A549 (cell line): ENCODE data around the gene ZFPL1. TPM values are rescaled to one million over a fixed set of nuclear protein-coding genes. Genes with fewer than 3 reads are reported as not detected.

Source experiments
- ATAC-seq, 2 experiments: fragments of 200-7000 bp in 1 of 2; fragments of >200 bp in 1 of 2; cut with Nextera tagmentation in 1 of 2; cut with Tn5 transposase in 1 of 2; 3 replicates each; pipeline versions ENCODE4 v1.8.0 to v1.9.1; 2018 to 2020; ENCODE audit warnings: mild to moderate bottlenecking in 1 of 2, moderate library complexity in 1 of 2
- CTCF ChIA-PET: fragments of 300-600 bp; sonication (Branson Sonifier 250); formaldehyde crosslinking; extraction: SDS; loops from one replicate; lab custom pipeline; 2021; ENCODE audit warnings: antibody characterized with exemption, inconsistent platforms; lab: Yijun Ruan, JAX
- POLR2A ChIA-PET: fragments of 350-600 bp; formaldehyde crosslinking; extraction: SDS; loops from one replicate; lab custom pipeline; 2021; ENCODE audit warnings: antibody characterized with exemption, inconsistent platforms; lab: Yijun Ruan, JAX
- DNase-seq, 2 experiments: peaks; one replicate each; pipeline versions ENCODE4 v3.0.0 to v3.0.0-alpha.2; 2011 to 2016; ENCODE audit warnings: low read depth in 1 of 2, low spot score in 1 of 2
- FAIRE-seq: peaks from 2 replicates; lab custom pipeline; 2011; peaks lifted over from hg19 to GRCh38; lab: Jason Lieb, UNC
- H3K27ac ChIP-seq, 2 experiments: fragments of >200 bp; sonication (Bioruptor Twin); formaldehyde crosslinking; 3 replicates each; pipeline ENCODE4 v1.5.1; 2016 to 2017
- H3K4me1 ChIP-seq: fragments of >200 bp; sonication (Bioruptor Twin); formaldehyde crosslinking; 3 replicates; pipeline ENCODE4 v1.6.1; 2016
- H3K4me2 ChIP-seq: fragments of >200 bp; sonication (Bioruptor Twin); formaldehyde crosslinking; 3 replicates; pipeline ENCODE4 v1.6.1; 2016
- H3K4me3 ChIP-seq: fragments of >200 bp; sonication (Bioruptor Twin); formaldehyde crosslinking; 3 replicates; pipeline ENCODE4 v1.5.1; 2016
- H3K9me3 ChIP-seq: fragments of >200 bp; sonication (Bioruptor Twin); formaldehyde crosslinking; 3 replicates; pipeline ENCODE4 v1.6.1; 2016
- ATOH8 ChIP-seq: fragments of 250-450 bp; sonication (Bioruptor Pico); IDR thresholded peaks from 2 replicates; pipeline ENCODE4 v1.5.0; 2020; ENCODE audit warnings: low read depth, mild to moderate bottlenecking, moderate library complexity
- BCL3 ChIP-seq: fragments of >200 bp; sonication (Bioruptor Twin); formaldehyde crosslinking; IDR thresholded peaks from 3 replicates; pipeline ENCODE4 v1.6.1; 2016
- CBX2 ChIP-seq: fragments of 200-600 bp; sonication (generic); IDR thresholded peaks from 2 replicates; pipeline ENCODE4 v1.6.1; 2016; ENCODE audit warnings: low read depth, mild to moderate bottlenecking, borderline replicate concordance
- CBX8 ChIP-seq: fragments of 200-600 bp; sonication (generic); IDR thresholded peaks from 2 replicates; pipeline ENCODE4 v1.6.1; 2016
- CEBPB ChIP-seq, 2 experiments: fragments of >200 bp in 1 of 2; sonication (Bioruptor Twin) in 1 of 2; formaldehyde crosslinking in 1 of 2; IDR thresholded peaks; 2 replicates each; pipeline ENCODE4 v1.6.1; 2012 to 2016
- CHD2 ChIP-seq: fragments of 150-350 bp; IDR thresholded peaks from 2 replicates; pipeline ENCODE4 v1.6.1; 2014; ENCODE audit warnings: low read length; ENCODE audit not compliant: partially characterized antibody
- E2F6 ChIP-seq: IDR thresholded peaks from 2 replicates; pipeline ENCODE4 v1.6.1; 2012; ENCODE audit warnings: low read depth, borderline replicate concordance
- EHF ChIP-seq: fragments of 250-450 bp; sonication (Bioruptor Pico); IDR thresholded peaks from 2 replicates; pipeline ENCODE4 v1.5.0; 2020; ENCODE audit warnings: mild to moderate bottlenecking
- EP300 ChIP-seq, 2 experiments: fragments of >200 bp; sonication (Bioruptor Twin); formaldehyde crosslinking; IDR thresholded peaks; 2 replicates in 1 of 2; 3 replicates in 1 of 2; pipeline ENCODE4 v1.6.1; 2016 to 2017
- FOSB ChIP-seq: fragments of 250-450 bp; sonication (Bioruptor Pico); IDR thresholded peaks from 2 replicates; pipeline ENCODE4 v1.5.0; 2020; ENCODE audit warnings: mild to moderate bottlenecking, moderate library complexity
- FOXS1 ChIP-seq: fragments of 250-450 bp; sonication (Bioruptor Pico); IDR thresholded peaks from 2 replicates; pipeline ENCODE4 v1.5.0; 2020; ENCODE audit warnings: mild to moderate bottlenecking, moderate library complexity
- GATA3 ChIP-seq: IDR thresholded peaks from 2 replicates; pipeline ENCODE4 v1.6.1; 2012; ENCODE audit warnings: borderline replicate concordance
- HEYL ChIP-seq: fragments of 250-450 bp; sonication (Bioruptor Pico); IDR thresholded peaks from 2 replicates; pipeline ENCODE4 v1.8.0; 2021; ENCODE audit warnings: mild to moderate bottlenecking, moderate library complexity
- HOXA7 ChIP-seq: fragments of 250-450 bp; sonication (Bioruptor Pico); IDR thresholded peaks from 2 replicates; pipeline ENCODE4 v1.5.0; 2020; ENCODE audit warnings: mild to moderate bottlenecking, moderate library complexity
- HOXB13 ChIP-seq: fragments of 250-450 bp; sonication (Bioruptor Pico); IDR thresholded peaks from 2 replicates; pipeline ENCODE4 v1.5.0; 2020; ENCODE audit warnings: low read depth, mild to moderate bottlenecking, moderate library complexity
- JUN ChIP-seq, 2 experiments: fragments of >200 bp; sonication (Bioruptor Twin); formaldehyde crosslinking; IDR thresholded peaks; 2 replicates in 1 of 2; 3 replicates in 1 of 2; pipeline ENCODE4 v1.6.1; 2016 to 2017
- MAFK ChIP-seq: fragments of 450-650 bp; IDR thresholded peaks from 2 replicates; pipeline ENCODE4 v1.6.1; 2014; ENCODE audit not compliant: partially characterized antibody
- MAZ ChIP-seq: fragments of 150-350 bp; IDR thresholded peaks from 2 replicates; pipeline ENCODE4 v1.6.1; 2014; ENCODE audit warnings: antibody characterized with exemption, low read depth, low read length, borderline replicate concordance
- NFE2L2 ChIP-seq: fragments of 150-350 bp; conservative IDR thresholded peaks from 2 replicates; pipeline ENCODE4 v1.6.1; 2014; ENCODE audit warnings: low read length
- NPAS2 ChIP-seq: fragments of 250-450 bp; sonication (Bioruptor Pico); IDR thresholded peaks from 2 replicates; pipeline ENCODE4 v1.8.0; 2022; ENCODE audit warnings: mild to moderate bottlenecking, moderate library complexity, borderline replicate concordance
- NR3C1 ChIP-seq: fragments of >200 bp; sonication (Bioruptor Twin); formaldehyde crosslinking; IDR thresholded peaks from 3 replicates; pipeline ENCODE4 v1.6.1; 2017
- PHF8 ChIP-seq: fragments of 200-600 bp; sonication (generic); IDR thresholded peaks from 2 replicates; pipeline ENCODE4 v1.6.1; 2016; ENCODE audit warnings: low read depth, mild to moderate bottlenecking, antibody characterized with exemption, moderate library complexity, borderline replicate concordance
- RARB ChIP-seq: fragments of 250-450 bp; sonication (Bioruptor Pico); IDR thresholded peaks from 2 replicates; pipeline ENCODE4 v1.8.0; 2021; ENCODE audit warnings: mild to moderate bottlenecking, moderate library complexity
- RCOR1 ChIP-seq: fragments of 150-350 bp; IDR thresholded peaks from 2 replicates; pipeline ENCODE4 v1.6.1; 2014; ENCODE audit warnings: antibody characterized with exemption, low read length, low read depth
- RNF2 ChIP-seq: fragments of 200-600 bp; sonication (generic); IDR thresholded peaks from 2 replicates; pipeline ENCODE4 v1.6.1; 2016; ENCODE audit warnings: low read depth, mild to moderate bottlenecking, antibody characterized with exemption, moderate library complexity, borderline replicate concordance
- SMC3 ChIP-seq: fragments of >200 bp; sonication (Bioruptor Twin); formaldehyde crosslinking; IDR thresholded peaks from 3 replicates; pipeline ENCODE4 v1.6.1; 2018; ENCODE audit warnings: inconsistent platforms
- SREBF2 ChIP-seq: fragments of 450-650 bp; IDR thresholded peaks from 2 replicates; pipeline ENCODE4 v1.6.1; 2014; ENCODE audit warnings: mild to moderate bottlenecking, moderate library complexity
- TFCP2L1 ChIP-seq: fragments of 250-450 bp; sonication (Bioruptor Pico); IDR thresholded peaks from 2 replicates; pipeline ENCODE4 v1.5.0; 2021; ENCODE audit warnings: mild to moderate bottlenecking
- WGBS: methylation state at CpG from one replicate; pipeline ENCODE4 v1.1.6; 2017; ENCODE audit errors: missing lambda C conversion rate; 5-methylcytosine and 5-hydroxymethylcytosine counted together
- polyA plus RNA-seq, 4 experiments: library from polyadenylated mRNA; depleted of rRNA in 3 of 4; stranded (reverse); fragments of >200 nt; fragmentation: RNase III in 1 of 4; extraction: RNeasy Plus Mini Kit Qiagen cat#74134 plus additional on column Dnase treatment in 1 of 4; gene quantifications; 2 replicates in 3 of 4; 3 replicates in 1 of 4; pipeline ENCODE4 v1.2.3, GENCODE V29; 2011 to 2017

Gene ZFPL1
- polyA plus RNA-seq, 2 of the 4 experiments (the other 2 are of a cell fraction) = 30.1 to 31.7 TPM

GRCh38 chr11:65125197-65126056, 41.4 kb downstream of the ZFPL1 start:
- POLR2A ChIA-PET = interaction anchor here (0.5 to 2.0 kb wide), 3 partner anchors 9 to 33 kb away, joined by 5 to 12 read pairs (median 5); partner anchors contain the start of gene SYVN1
- CTCF ChIA-PET = interaction anchor here (0.6 to 7.3 kb wide), 5 partner anchors 6 to 205 kb away, joined by 3 to 75 read pairs (median 3); partner anchors contain the start of genes ARL2, CAPN1, FAU and MRPL49
- Histone ChIP-seq H3K4me3 (no peak overlapping the region), H3K4me2 (no peak overlapping the region), H3K27ac (no peak overlapping the region), H3K9me3 (no peaks in the 10 kb centered on the region), H3K4me1 (peaks cover 12% of the 10 kb centered on the region; the same call in 2 of the 3 replicates)
- no peak for TF ChIP-seq MAZ
- TF ChIP-seq CHD2 = no peak
- TF ChIP-seq CBX2 = no peak
- WGBS = 83% methylated on average over 10 of the region's 12 CpGs
- FAIRE-seq = no peak
- no peak for ATAC-seq
- DNase-seq = no peak

- Histone ChIP-seq H3K4me2 (no peak overlapping the region), H3K4me1 (peaks cover 5% of the 10 kb centered on the region; the same call in 2 of the 3 replicates), H3K4me3 (no peak overlapping the region), H3K27ac (no peak overlapping the region), H3K9me3 (no peaks in the 10 kb centered on the region)
- ChIA-PET POLR2A (interaction anchor here (0.6 to 1.4 kb wide), 2 partner anchors 8 to 9 kb away, joined by 3 to 5 read pairs; partner anchors contain the start of gene ZNHIT2), CTCF (interaction anchor here (0.9 to 7.3 kb wide), 6 partner anchors 7 to 55 kb away, joined by 3 to 75 read pairs (median 4); partner anchors contain the start of genes CAPN1, FAU, MRPL49 and SYVN1)
- ATAC-seq = no peak
- FAIRE-seq = no peak
- 95% methylated on average over 6 of the region's 6 CpGs for WGBS
- no peak for DNase-seq
- TF ChIP-seq CEBPB (IDR thresholded peaks at IDR 0.05) = no peak
- no peak for TF ChIP-seq TFCP2L1 (CRISPR knock-in tag)
- TF ChIP-seq FOSB (CRISPR knock-in tag) = no peak
- TF ChIP-seq MAFK = peak; percentile 28
- no peak for TF ChIP-seq NPAS2 (CRISPR knock-in tag)
- TF ChIP-seq SREBF2 = no peak
- TF ChIP-seq JUN (IDR thresholded peaks at IDR 0.05) = 0 out of 5 replicates have a peak, but pooled peaks of 1 of the 2 experiments have one; percentile 16
- no peak for TF ChIP-seq EHF
- no peak for TF ChIP-seq RARB
- TF ChIP-seq BCL3 = no peak
- TF ChIP-seq ATOH8 (CRISPR knock-in tag) = no peak
- no peak for TF ChIP-seq EP300 (IDR thresholded peaks at IDR 0.05)
These were observed 42.7 kb downstream of the ZFPL1 start for GRCh38 chr11:65126624-65127274.

GRCh38 chr11:65127473-65128181, 43.6 kb downstream of the ZFPL1 start:
- Histone ChIP-seq H3K4me1 (peaks cover 6% of the 10 kb centered on the region), H3K9me3 (no peaks in the 10 kb centered on the region), H3K27ac (no peak overlapping the region), H3K4me3 (no peak overlapping the region), H3K4me2 (no peak overlapping the region)
- DNase-seq (no peak), ATAC-seq (no peak), FAIRE-seq (no peak)
- POLR2A ChIA-PET = interaction anchor here (1.4 kb wide), 1 partner anchor 16 kb away, joined by 3 read pairs; the partner anchor contains the start of gene TM7SF2
- 86% methylated on average over 10 of the region's 12 CpGs for WGBS
- CTCF ChIA-PET = interaction anchor here (0.6 to 7.3 kb wide), 6 partner anchors 8 to 153 kb away, joined by 3 to 75 read pairs (median 4); partner anchors contain the start of genes FAU, MRPL49 and ZNHIT2
- TF ChIP-seq NFE2L2 (no peak), HOXB13 (CRISPR knock-in tag) (no peak), FOXS1 (CRISPR knock-in tag) (no peak), BCL3 (no peak), FOSB (CRISPR knock-in tag) (no peak), SMC3 (no peak), HOXA7 (CRISPR knock-in tag) (no peak), RNF2 (no peak), HEYL (CRISPR knock-in tag) (no peak), CBX8 (no peak), SREBF2 (no peak), RCOR1 (no peak), E2F6 (no peak), PHF8 (no peak), NR3C1 (no peak), GATA3 (no peak)
